ENCODE measurements around the gene MUL1.

DNA sequence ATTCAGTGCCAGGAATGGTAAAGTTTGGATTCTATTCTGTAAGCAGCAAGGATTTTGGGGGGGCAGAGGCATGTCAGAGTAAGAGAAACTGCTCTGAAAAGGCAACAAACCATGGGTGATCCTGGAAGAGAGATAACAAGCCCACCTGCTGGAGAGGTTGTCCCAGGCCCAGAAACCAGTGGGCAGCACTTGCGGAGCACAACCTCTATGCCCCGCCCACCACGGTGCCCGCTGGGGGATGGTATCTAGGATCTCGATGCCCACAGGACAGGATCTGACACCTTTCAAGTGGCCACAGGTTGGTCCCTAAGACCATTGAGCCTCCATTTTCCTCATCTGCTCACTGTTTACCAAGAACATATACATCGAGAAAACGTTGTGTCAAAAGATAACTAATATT lies 20.3 kb upstream of the MUL1 start:
- TF ChIP-seq, protein P1, sequence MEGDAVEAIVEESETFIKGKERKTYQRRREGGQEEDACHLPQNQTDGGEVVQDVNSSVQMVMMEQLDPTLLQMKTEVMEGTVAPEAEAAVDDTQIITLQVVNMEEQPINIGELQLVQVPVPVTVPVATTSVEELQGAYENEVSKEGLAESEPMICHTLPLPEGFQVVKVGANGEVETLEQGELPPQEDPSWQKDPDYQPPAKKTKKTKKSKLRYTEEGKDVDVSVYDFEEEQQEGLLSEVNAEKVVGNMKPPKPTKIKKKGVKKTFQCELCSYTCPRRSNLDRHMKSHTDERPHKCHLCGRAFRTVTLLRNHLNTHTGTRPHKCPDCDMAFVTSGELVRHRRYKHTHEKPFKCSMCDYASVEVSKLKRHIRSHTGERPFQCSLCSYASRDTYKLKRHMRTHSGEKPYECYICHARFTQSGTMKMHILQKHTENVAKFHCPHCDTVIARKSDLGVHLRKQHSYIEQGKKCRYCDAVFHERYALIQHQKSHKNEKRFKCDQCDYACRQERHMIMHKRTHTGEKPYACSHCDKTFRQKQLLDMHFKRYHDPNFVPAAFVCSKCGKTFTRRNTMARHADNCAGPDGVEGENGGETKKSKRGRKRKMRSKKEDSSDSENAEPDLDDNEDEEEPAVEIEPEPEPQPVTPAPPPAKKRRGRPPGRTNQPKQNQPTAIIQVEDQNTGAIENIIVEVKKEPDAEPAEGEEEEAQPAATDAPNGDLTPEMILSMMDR (IDR thresholded peaks at IDR 0.05; ENCODE audit: insufficient read depth, low read depth, low read length) = no peak
- no peak for TF ChIP-seq EZH2 (IDR thresholded peaks at IDR 0.05; ENCODE audit: insufficient read depth, low read length)

Data from astrocyte (in vitro differentiated cells and primary cell).